IMR-90 (cell line): Measurements from ENCODE around the gene CDH13. TPM values are rescaled to one million over a fixed set of nuclear protein-coding genes. Genes with fewer than 3 reads are reported as not detected.
A peak's percentile ranks its signal among the peaks of the same experiment; 100 is the strongest.

Source experiments
- ATAC-seq: fragments of 200-7000 bp; cut with Tn5 transposase; 2 replicates; pipeline ENCODE4 v1.9.1; 2020; ENCODE audit warnings: low read depth, mild to moderate bottlenecking, moderate library complexity
- BruUV-seq: library from RNA; stranded (reverse); fragments of 400-500 nt; replicated peaks from 2 replicates; lab custom pipeline; 2021; lab: Mats Ljungman, UMichigan
- CTCF ChIA-PET: fragments of 300-600 bp; formaldehyde crosslinking; extraction: SDS; loops from one replicate; lab custom pipeline; 2021; ENCODE audit warnings: antibody characterized with exemption; lab: Yijun Ruan, JAX
- POLR2A ChIA-PET: fragments of 300-600 bp; sonication (Branson Sonifier 250); formaldehyde crosslinking; loops from one replicate; lab custom pipeline; 2022; ENCODE audit warnings: antibody characterized with exemption; ENCODE audit not compliant: unreplicated experiment; lab: Charles Lee
- DNase-seq: peaks from one replicate; pipeline ENCODE4 v3.0.0; 2013
- H2AFZ ChIP-seq: replicated peaks from 2 replicates; pipeline ENCODE3; 2013; ENCODE audit warnings: low read length, mild to moderate bottlenecking; ENCODE audit not compliant: poor library complexity
- H2AK5ac ChIP-seq: 2 replicates; pipeline ENCODE4 v1.6.1; 2013; ENCODE audit warnings: low read depth, low read length, inconsistent platforms
- H2AK9ac ChIP-seq: replicated peaks from 2 replicates; pipeline ENCODE3; 2013; ENCODE audit warnings: mild to moderate bottlenecking, low read depth, low read length, moderate library complexity; ENCODE audit not compliant: poor library complexity
- H2BK120ac ChIP-seq: 2 replicates; pipeline ENCODE4 v1.6.1; 2013; ENCODE audit warnings: low read depth, low read length, inconsistent platforms
- H2BK15ac ChIP-seq: 3 replicates; pipeline ENCODE4 v1.6.1; 2013; ENCODE audit warnings: low read depth, low read length, inconsistent platforms
- H2BK20ac ChIP-seq: 2 replicates; pipeline ENCODE4 v1.6.1; 2013; ENCODE audit warnings: low read depth, mild to moderate bottlenecking, inconsistent platforms, low read length, moderate library complexity
- H2BK5ac ChIP-seq: 2 replicates; pipeline ENCODE4 v1.6.1; 2013; ENCODE audit warnings: mild to moderate bottlenecking, low read depth, low read length, inconsistent platforms; ENCODE audit not compliant: poor library complexity, severe bottlenecking
- H3K14ac ChIP-seq: replicated peaks from 2 replicates; pipeline ENCODE4 v1.6.1; 2013; ENCODE audit warnings: low read depth, low read length, inconsistent platforms
- H3K18ac ChIP-seq: 2 replicates; pipeline ENCODE4 v1.6.1; 2013; ENCODE audit warnings: low read depth, low read length, control low read depth
- H3K23ac ChIP-seq: 2 replicates; pipeline ENCODE4 v1.6.1; 2013; ENCODE audit warnings: low read depth, low read length, inconsistent platforms
- H3K27ac ChIP-seq: 2 replicates; pipeline ENCODE4 v1.5.1; 2013; ENCODE audit warnings: mild to moderate bottlenecking, control low read depth, low read length; ENCODE audit not compliant: insufficient read depth
- H3K27me3 ChIP-seq: 2 replicates; pipeline ENCODE4 v1.6.1; 2013; ENCODE audit warnings: low read length; ENCODE audit not compliant: control insufficient read depth, insufficient read depth
- H3K36me3 ChIP-seq: 2 replicates; pipeline ENCODE4 v1.6.1; 2013; ENCODE audit warnings: low read length, mixed read lengths; ENCODE audit not compliant: control insufficient read depth, insufficient read depth
- H3K4ac ChIP-seq: 2 replicates; pipeline ENCODE4 v1.6.1; 2013; ENCODE audit warnings: low read depth, low read length, inconsistent platforms
- H3K4me1 ChIP-seq: 2 replicates; pipeline ENCODE4 v1.6.1; 2013; ENCODE audit warnings: low read length, mixed read lengths; ENCODE audit not compliant: control insufficient read depth, insufficient read depth
- H3K4me2 ChIP-seq: 2 replicates; pipeline ENCODE4 v1.6.1; 2013; ENCODE audit warnings: low read depth, mild to moderate bottlenecking, control low read depth, low read length, moderate library complexity
- H3K4me3 ChIP-seq: 2 replicates; pipeline ENCODE4 v1.5.1; 2013; ENCODE audit warnings: low read depth, mild to moderate bottlenecking, control low read depth, low read length, moderate library complexity; ENCODE audit not compliant: insufficient read depth
- H3K56ac ChIP-seq: 2 replicates; pipeline ENCODE4 v1.6.1; 2013; ENCODE audit warnings: low read length, inconsistent platforms; ENCODE audit not compliant: insufficient read depth; ENCODE audit errors: extremely low read depth
- H3K79me1 ChIP-seq, 2 experiments: 2 replicates each; pipeline ENCODE4 v1.6.1; 2013; ENCODE audit warnings: low read length in 2 of 2, inconsistent platforms in 1 of 2, low read depth in 1 of 2
- H3K9ac ChIP-seq: 2 replicates; pipeline ENCODE4 v1.6.1; 2013; ENCODE audit warnings: low read depth, low read length, control low read depth
- H3K9me1 ChIP-seq: 2 replicates; pipeline ENCODE4 v1.6.1; 2013; ENCODE audit warnings: low read length, inconsistent platforms; ENCODE audit not compliant: insufficient read depth
- H3K9me3 ChIP-seq: 2 replicates; pipeline ENCODE4 v1.6.1; 2013; ENCODE audit warnings: low read length; ENCODE audit not compliant: control insufficient read depth, insufficient read depth
- H4K20me1 ChIP-seq: 2 replicates; pipeline ENCODE4 v1.6.1; 2013; ENCODE audit warnings: low read length, inconsistent platforms; ENCODE audit not compliant: insufficient read depth
- H4K5ac ChIP-seq: 2 replicates; pipeline ENCODE4 v1.6.1; 2013; ENCODE audit warnings: mild to moderate bottlenecking, low read depth, low read length, control low read depth
- H4K8ac ChIP-seq, 2 experiments: 2 replicates each; pipeline ENCODE4 v1.6.1; 2013; ENCODE audit warnings: low read depth in 2 of 2, low read length in 2 of 2, control low read depth in 1 of 2, inconsistent platforms in 1 of 2
- H4K91ac ChIP-seq: 2 replicates; pipeline ENCODE4 v1.6.1; 2013; ENCODE audit warnings: low read depth, low read length, inconsistent platforms; ENCODE audit not compliant: insufficient read depth
- NFE2L2 ChIP-seq: fragments of 150-350 bp; IDR thresholded peaks from 2 replicates; pipeline ENCODE4 v1.6.1; 2016; ENCODE audit warnings: low read depth, mild to moderate bottlenecking, low read length
- RAD21 ChIP-seq: IDR thresholded peaks from 2 replicates; pipeline ENCODE4 v1.6.1; 2012; ENCODE audit warnings: low read length, improper control_type of control experiment
- WGBS, 2 experiments: methylation state at CpG; one replicate each; pipeline versions ENCODE4 v1.1.5 to v1.1.7; 2013; ENCODE audit warnings: missing lambda C conversion rate in 2 of 2; ENCODE audit not compliant: insufficient read length in 1 of 2; ENCODE audit errors: extremely low coverage in 2 of 2; 5-methylcytosine and 5-hydroxymethylcytosine counted together
- dilution Hi-C: fragments of 300-500 bp; cut with HindIII; formaldehyde crosslinking; loops from one replicate; pipeline ENCODE4 v1.14.3; 2018; ENCODE audit warnings: low sequenced_read_pairs; ENCODE audit not compliant: unreplicated experiment
- in situ Hi-C: fragments of 300-500 bp; cut with MboI; formaldehyde crosslinking; loops from 3 replicates; pipeline ENCODE4 v1.14.3; 2019; ENCODE audit warnings: low sequenced_read_pairs, inconsistent platforms, mixed read lengths
- intact Hi-C: fragments of 100-400 bp; cut with micrococcal nuclease; formaldehyde crosslinking; loops from 2 replicates; pipeline ENCODE4 v1.10.0; 2022
- polyA plus RNA-seq, 3 experiments: library from polyadenylated mRNA; depleted of rRNA; stranded (reverse); fragments of >200 nt; gene quantifications; 2 replicates each; pipeline ENCODE4 v1.2.3, GENCODE V29; 2012; ENCODE audit warnings: low replicate concordance in 1 of 3
- total RNA-seq: library from RNA; depleted of rRNA; stranded (reverse); fragments of >200 nt; gene quantifications from 2 replicates; pipeline ENCODE4 v1.2.3, GENCODE V29; 2012
- TF ChIP-seq, protein P1 (sequence below): conservative IDR thresholded peaks from 2 replicates; pipeline ENCODE4 v1.5.1; 2012; ENCODE audit warnings: mild to moderate bottlenecking, low read depth, low read length, improper control_type of control experiment

The CDH13 gene
- total and polyA plus RNA-seq, 2 of the 4 experiments (the other 2 are of a cell fraction): 61.6 to 74.7 TPM

DNA sequence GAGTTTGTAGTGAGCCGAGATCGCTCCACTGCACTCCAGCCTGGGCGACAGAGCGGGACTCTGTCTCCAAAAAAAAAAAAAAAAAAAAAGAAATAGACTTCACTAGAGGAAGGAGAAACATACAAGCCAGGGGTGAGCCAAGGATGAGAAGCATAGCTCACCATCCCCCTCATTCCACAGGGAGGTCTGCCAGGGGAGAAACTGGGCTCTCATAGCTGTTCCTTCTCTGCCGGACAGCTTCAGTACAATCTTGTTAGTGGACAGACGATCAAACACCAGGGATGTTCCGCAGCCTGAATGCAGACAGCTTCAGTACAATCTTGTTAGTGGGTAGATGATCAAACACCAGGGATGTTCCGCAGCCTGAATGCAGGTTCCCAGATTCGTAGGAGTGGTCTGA is 509.6 kb downstream of the CDH13 start:
- Histone ChIP-seq H4K91ac (no peak overlapping the region), H3K18ac (no peak overlapping the region), H3K14ac (no peak overlapping the region), H3K9ac (no peak overlapping the region), H3K9me1 (peaks cover 6% of the 10 kb centered on the region; the same call in 1 of the 2 replicates), H3K4me3 (no peak overlapping the region), H2BK15ac (no peak overlapping the region; the same call in 2 of the 3 replicates), H3K79me1 (no peaks in the 10 kb centered on the region), H2BK5ac (no peak overlapping the region), H2AFZ (no peak overlapping the region), H3K9me3 (no peaks in the 10 kb centered on the region), H3K27me3 (no peaks in the 10 kb centered on the region), H4K8ac (no peak overlapping the region), H3K27ac (no peak overlapping the region), H3K4me2 (no peak overlapping the region), H3K23ac (no peak overlapping the region), H3K36me3 (no peaks in the 10 kb centered on the region), H3K4ac (0 out of 2 replicates have a peak overlapping the region, but pooled peaks have one; percentile 15), H4K5ac (no peak overlapping the region), H3K56ac (no peak overlapping the region), H2AK5ac (peak overlapping the region; percentile 4; the same call in 1 of the 2 replicates), H2BK20ac (no peak overlapping the region), H2AK9ac (no peak overlapping the region), H3K4me1 (peaks cover 11% of the 10 kb centered on the region), H2BK120ac (no peak overlapping the region), H4K20me1 (peaks cover 11% of the 10 kb centered on the region; the same call in 1 of the 2 replicates)
- DNase-seq: no peak
- intact Hi-C loops (loop anchor here (10.0 kb wide), 2 partner anchors 218 to 502 kb away; no protein-coding TSS in a partner anchor), in situ Hi-C loops (no loop called here), dilution Hi-C loops (no loop called here)
- TF ChIP-seq NFE2L2: no peak
- TF ChIP-seq RAD21: no peak
- TF ChIP-seq, protein P1, sequence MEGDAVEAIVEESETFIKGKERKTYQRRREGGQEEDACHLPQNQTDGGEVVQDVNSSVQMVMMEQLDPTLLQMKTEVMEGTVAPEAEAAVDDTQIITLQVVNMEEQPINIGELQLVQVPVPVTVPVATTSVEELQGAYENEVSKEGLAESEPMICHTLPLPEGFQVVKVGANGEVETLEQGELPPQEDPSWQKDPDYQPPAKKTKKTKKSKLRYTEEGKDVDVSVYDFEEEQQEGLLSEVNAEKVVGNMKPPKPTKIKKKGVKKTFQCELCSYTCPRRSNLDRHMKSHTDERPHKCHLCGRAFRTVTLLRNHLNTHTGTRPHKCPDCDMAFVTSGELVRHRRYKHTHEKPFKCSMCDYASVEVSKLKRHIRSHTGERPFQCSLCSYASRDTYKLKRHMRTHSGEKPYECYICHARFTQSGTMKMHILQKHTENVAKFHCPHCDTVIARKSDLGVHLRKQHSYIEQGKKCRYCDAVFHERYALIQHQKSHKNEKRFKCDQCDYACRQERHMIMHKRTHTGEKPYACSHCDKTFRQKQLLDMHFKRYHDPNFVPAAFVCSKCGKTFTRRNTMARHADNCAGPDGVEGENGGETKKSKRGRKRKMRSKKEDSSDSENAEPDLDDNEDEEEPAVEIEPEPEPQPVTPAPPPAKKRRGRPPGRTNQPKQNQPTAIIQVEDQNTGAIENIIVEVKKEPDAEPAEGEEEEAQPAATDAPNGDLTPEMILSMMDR: no peak
- BruUV-seq: no TSS peak
- ChIA-PET POLR2A (no interaction called here), CTCF (no interaction called here)
- ATAC-seq: no peak
- WGBS, 2 experiments: 92% methylated on average over 5 of the region's 9 CpGs; no CpG with 5 or more reads in 1 of the 2 experiments
